ENCODE measurements around the gene TFDP2. TPM values are rescaled to one million over a fixed set of nuclear protein-coding genes. Genes with fewer than 3 reads are reported as not detected.

The TFDP2 gene
- total RNA-seq, 4 donors from 2014 or later, result 21.6 to 58.7 (median 44.1) TPM

- H3K9me3 ChIP-seq, result no peaks in the 10 kb centered on the region
Measured at GRCh38 chr3:141933421-141934300, 215.7 kb downstream of the TFDP2 start.

GRCh38 chr3:141930801-141931200 is 218.5 kb downstream of the TFDP2 start:
- no peak overlapping the region for H3K27ac ChIP-seq
- H3K27me3 ChIP-seq, result no peaks in the 10 kb centered on the region
- H3K4me3 ChIP-seq, result no peak overlapping the region
- H3K36me3 ChIP-seq, result peaks cover 22% of the 10 kb centered on the region
- TF ChIP-seq CTCF (IDR thresholded peaks at IDR 0.05), result no peak
- no peak for TF ChIP-seq POLR2AphosphoS5 (IDR thresholded peaks at IDR 0.05)
- H3K4me1 ChIP-seq, result peaks cover 3% of the 10 kb centered on the region
- DNase-seq (ENCODE audit: low spot score in 2 of 2), result peak in 1 of 2 donors; percentile 54
- WGBS, result 85% methylated on average over 4 of the region's 4 CpGs
- no peaks in the 10 kb centered on the region for H3K9me3 ChIP-seq

More at GRCh38 chr3:141933421-141934300, 215.7 kb downstream of the TFDP2 start:
- peak overlapping the region; percentile 19 for H3K27ac ChIP-seq
- TF ChIP-seq EP300 (IDR thresholded peaks at IDR 0.05) (no peak), CTCF (IDR thresholded peaks at IDR 0.05) (no peak), POLR2A (IDR thresholded peaks at IDR 0.05) (no peak), POLR2AphosphoS5 (IDR thresholded peaks at IDR 0.05) (no peak)
- DNase-seq (ENCODE audit: low spot score in 2 of 2), result peak in 1 of 2 donors; percentile 50
- no peaks in the 10 kb centered on the region for H3K27me3 ChIP-seq
- peaks cover 3% of the 10 kb centered on the region for H3K36me3 ChIP-seq
- peaks cover 3% of the 10 kb centered on the region for H3K4me1 ChIP-seq
- WGBS, result 53% methylated on average over 16 of the region's 16 CpGs
- H3K4me3 ChIP-seq, result no peak overlapping the region

GRCh38 chr3:141929341-141929995 is 219.9 kb downstream of the TFDP2 start:
- Histone ChIP-seq H3K4me1 (peaks cover 3% of the 10 kb centered on the region), H3K27me3 (no peaks in the 10 kb centered on the region), H3K4me3 (no peak overlapping the region), H3K27ac (no peak overlapping the region), H3K36me3 (peaks cover 35% of the 10 kb centered on the region), H3K9me3 (no peaks in the 10 kb centered on the region)
- 88% methylated on average over 7 of the region's 7 CpGs for WGBS
- TF ChIP-seq POLR2AphosphoS5 (IDR thresholded peaks at IDR 0.05), result no peak
- TF ChIP-seq POLR2A (IDR thresholded peaks at IDR 0.05), result no peak
- no peak for TF ChIP-seq CTCF (IDR thresholded peaks at IDR 0.05)
- TF ChIP-seq EP300 (IDR thresholded peaks at IDR 0.05), result no peak
- peak in 1 of 2 donors; percentile 49 for DNase-seq (ENCODE audit: low spot score in 2 of 2)

- WGBS, result 78% methylated on average over 15 of the region's 15 CpGs
Measured at GRCh38 chr3:141928631-141929270, 220.6 kb downstream of the TFDP2 start.

More at GRCh38 chr3:141928631-141929270, 220.6 kb downstream of the TFDP2 start:
- no peaks in the 10 kb centered on the region for H3K27me3 ChIP-seq
- TF ChIP-seq POLR2A (IDR thresholded peaks at IDR 0.05) (no peak), EP300 (IDR thresholded peaks at IDR 0.05) (no peak), CTCF (IDR thresholded peaks at IDR 0.05) (no peak), POLR2AphosphoS5 (IDR thresholded peaks at IDR 0.05) (no peak)
- H3K9me3 ChIP-seq, result no peaks in the 10 kb centered on the region
- H3K36me3 ChIP-seq, result peaks cover 40% of the 10 kb centered on the region
- no peak overlapping the region for H3K4me3 ChIP-seq
- DNase-seq (ENCODE audit: low spot score in 2 of 2), result peak in 1 of 2 donors; percentile 71
- no peak overlapping the region for H3K27ac ChIP-seq
- H3K4me1 ChIP-seq, result no peaks in the 10 kb centered on the region

Measured in suprapubic skin (tissue), 4 donors.